Ramos (cell line): ENCODE data around the gene SUPT3H.

ENCODE experiments used
- in situ Hi-C: fragments of 300-500 bp; cut with MboI; formaldehyde crosslinking; loops from one replicate; pipeline ENCODE4 v1.14.3; 2022; ENCODE audit warnings: low sequenced_read_pairs; ENCODE audit not compliant: unreplicated experiment

Gene SUPT3H

DNA sequence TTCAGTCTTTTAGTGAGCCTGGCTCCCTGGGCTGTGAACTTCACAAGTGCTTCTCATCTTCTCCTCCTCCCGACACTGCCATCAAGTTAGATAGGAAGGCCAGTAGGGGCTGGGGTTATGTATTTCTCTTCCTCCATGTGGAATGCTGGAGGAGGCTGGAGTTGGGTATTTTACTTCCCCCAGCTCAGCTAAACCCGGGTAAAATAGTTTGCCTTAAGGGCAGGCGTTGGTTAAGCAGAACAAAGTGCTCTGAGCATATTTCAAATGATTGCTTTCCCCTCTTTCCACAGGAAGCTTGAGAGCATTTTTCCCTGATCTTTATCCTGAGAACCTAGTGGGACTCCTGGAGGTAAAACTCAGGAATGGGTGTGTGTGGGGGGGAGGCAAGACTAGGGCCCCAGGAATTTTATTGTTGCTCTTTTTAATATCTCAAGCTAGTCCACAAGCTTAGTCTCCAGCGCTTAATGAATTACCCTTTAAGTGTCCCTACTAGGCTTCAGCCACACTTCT is 16.9 kb upstream of the SUPT3H start:
- in situ Hi-C loops: no loop called here

DNA sequence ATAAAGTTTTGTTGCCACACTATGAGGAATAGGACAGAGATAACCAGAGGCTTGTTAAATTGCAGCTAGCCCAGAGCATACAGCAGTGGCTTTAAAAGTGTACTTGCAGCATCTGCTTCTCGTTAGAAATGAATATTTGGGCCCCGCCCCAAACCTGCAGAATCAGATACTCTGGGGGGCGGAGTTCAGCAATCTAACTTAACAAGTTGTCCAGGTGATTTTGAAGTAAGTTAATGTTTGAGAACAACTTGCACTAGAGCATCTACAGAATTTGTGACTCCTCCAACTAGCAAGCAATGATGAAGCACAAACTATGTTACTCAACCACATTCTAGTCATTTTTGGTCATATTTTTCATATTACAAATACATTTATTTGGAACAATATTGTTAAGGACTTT is 10.6 kb upstream of the SUPT3H start:
- in situ Hi-C loops: no loop called here

DNA sequence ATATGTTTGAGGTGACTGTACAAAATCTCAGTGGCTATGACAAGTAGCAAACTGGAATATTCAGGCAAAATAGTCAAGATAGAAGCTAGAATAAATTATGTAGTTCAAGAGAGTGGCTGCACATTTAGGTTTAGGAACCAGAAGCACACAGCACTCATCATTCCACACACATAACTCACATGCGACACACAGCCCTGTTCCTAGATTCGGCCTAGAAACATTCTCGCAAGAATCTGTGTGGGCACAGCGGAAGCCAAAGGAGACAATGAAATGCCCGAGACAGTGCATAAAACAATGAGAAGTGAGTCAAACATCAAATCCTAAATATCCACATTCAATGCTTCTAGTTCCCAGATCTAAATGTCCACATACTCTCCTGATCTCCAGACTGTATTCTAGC is 9.5 kb upstream of the SUPT3H start:
- in situ Hi-C loops: no loop called here

DNA sequence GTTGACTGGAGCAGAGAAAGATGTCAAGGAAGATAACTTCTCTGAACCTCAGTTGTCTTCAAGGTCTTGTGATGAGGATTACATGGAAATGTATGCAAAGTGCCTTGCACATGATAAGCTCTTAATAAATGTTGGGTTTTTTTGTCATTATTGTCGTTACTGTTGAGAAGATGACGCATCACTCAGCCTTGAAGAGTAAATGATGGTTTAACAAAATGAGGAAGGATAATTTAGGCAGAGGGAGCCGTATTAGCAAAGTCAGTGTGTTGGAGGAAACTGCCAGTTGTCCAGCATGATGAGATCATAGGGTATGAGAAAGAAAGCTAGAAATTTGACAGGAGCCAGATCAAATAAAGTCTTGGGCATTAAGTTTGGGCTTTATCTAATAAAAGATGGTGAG is 8.8 kb upstream of the SUPT3H start:
- in situ Hi-C loops: no loop called here

DNA sequence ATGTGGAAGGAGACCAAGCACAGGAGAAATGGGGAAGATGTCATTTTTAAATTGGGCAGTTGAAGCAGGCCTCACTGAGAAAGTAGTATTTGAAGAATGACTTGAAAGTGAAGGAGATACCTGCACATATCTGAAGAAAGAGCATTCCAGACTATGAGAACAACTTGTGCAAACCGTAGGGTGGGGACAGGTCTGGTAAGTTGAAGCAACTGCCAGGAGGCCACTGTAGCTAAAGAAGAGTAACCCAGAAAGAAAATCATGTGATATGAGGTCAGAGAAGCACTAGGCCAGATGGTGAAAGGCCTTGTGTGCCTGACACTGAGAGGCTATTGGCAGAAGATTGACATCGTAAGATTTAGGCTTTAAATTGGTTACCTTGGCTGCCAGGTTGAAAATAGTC is 4.7 kb upstream of the SUPT3H start:
- in situ Hi-C loops: no loop called here

DNA sequence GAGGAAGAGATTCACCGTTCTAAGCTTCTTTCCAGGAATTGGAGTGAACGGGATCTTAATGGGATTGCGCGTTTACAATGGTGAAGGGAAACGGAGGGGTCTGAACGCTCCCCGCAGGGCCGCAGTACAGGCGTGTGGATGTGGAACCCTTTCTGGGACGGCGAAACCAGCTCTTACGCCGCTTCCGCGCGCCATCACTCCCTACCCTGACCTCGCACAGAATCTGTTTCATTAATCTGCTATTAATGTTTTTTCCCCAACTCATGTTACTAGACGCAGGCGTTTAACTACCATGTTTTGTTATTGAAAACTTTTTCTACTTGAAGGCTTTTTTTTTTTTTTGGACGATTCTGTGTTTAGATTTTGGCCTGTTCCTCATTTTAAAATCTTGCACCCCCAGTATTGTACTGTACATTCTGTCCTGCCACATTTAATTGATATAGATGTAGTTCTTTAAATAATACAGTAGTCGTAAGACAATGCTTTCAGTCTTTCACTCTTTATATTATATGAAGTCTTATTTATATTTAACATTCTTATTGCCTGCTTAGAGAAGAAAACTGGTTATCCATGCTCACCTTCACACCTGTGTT is 696 bp upstream of the SUPT3H start:
- in situ Hi-C loops: no loop called here

DNA sequence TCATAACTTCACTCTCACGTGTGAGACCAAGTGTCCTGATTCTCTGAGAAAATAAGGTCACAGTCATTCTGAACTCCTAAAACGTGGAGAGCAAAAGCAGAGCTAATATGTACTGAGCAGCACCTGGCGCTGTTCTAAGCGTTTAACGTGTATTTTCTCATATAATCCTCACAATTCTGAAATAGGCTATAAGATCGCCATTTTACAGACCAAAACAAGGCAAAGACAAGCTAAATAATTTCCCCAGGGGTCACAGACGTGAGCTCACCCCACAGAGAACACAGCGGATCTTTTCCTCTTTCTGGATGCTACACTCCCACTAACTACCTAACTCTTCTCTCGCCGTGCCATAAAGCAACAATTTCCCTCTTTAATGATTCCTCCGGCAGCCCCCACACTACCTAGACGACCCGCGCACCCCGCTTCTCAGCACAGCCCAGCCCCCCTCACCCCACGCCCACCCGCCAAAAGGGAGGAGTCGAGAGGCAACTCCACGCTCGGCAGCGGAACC is 636 bp downstream of the SUPT3H start:
- in situ Hi-C loops: no loop called here

DNA sequence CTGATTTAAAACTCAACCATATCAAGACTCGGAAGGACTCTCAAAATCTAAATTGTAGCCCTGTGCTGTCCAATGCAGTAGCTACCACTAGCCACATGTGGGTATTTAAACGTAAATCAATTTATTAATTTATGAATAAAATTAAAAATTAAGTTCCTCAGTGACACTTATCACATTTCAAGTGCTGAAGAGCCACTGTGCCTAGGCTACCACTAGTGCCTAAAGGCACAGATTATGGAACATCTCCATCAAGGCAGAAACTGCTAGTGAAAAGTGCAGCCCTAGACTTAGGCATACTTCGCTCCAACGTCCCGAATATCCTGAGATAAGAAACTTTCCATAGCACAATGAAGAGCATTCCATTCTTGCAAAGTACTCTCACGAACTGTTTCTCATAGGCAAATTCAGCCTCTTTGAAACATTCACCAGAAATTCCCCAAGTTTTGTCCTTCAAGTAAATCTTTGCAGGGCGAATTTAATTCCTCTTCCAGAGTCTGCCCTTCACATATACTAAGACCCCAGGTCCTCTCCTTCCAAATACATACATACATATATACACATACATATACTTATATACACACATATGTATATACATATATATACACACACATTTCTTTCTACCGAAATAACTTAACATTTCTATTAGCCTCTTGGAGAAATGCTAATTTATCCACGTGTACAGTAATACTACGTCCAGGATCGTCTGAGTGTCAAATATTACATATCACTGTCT is 1.3 kb downstream of the SUPT3H start:
- in situ Hi-C loops: no loop called here

DNA sequence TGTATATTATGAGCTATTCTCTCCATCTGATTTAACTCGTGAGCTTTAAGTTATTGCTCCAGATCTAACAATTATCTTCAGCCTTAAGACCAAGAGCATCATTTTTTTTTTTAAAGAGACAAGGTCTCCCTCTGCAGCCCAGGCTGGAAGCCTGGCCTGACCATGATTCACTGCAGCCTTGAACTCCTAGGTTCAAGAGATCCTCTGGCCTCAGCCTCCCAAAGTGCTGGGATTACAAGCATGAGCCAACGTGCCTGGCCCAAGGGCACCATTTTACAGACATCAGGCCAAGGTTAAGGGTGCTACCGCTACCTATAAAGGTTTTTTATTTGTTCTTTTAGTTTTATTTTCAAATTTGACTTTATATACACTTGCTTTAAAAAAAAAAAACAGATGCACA is 2.3 kb downstream of the SUPT3H start:
- in situ Hi-C loops: no loop called here

DNA sequence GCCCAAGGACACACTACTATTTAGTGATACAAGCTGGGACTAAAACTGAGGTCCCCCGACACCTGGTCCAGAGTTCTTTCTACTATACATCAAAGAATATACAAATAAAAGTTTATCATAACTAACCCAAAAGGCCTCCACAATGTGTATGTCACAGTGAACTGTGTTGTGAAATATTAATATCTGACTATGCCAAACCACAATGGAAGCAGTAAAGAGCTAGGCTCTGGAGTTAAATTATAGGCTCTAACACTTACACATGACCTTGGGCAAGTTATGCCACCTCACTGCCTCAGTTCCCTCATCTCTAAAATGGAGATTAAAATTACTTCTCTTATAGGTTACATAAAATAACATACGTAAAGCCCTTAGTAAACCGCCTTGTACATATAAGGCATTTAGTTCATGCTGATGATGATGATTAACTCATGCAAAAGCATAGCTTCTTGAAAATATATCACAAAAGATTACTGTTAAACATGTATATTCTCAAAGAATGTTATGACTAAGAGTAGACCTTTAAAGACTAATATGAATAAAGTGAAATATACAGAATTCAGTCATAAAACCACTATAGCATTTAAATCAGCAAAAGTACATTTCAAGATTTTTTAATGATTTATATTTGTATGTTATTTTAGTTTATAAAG is 5.7 kb downstream of the SUPT3H start:
- in situ Hi-C loops: no loop called here

DNA sequence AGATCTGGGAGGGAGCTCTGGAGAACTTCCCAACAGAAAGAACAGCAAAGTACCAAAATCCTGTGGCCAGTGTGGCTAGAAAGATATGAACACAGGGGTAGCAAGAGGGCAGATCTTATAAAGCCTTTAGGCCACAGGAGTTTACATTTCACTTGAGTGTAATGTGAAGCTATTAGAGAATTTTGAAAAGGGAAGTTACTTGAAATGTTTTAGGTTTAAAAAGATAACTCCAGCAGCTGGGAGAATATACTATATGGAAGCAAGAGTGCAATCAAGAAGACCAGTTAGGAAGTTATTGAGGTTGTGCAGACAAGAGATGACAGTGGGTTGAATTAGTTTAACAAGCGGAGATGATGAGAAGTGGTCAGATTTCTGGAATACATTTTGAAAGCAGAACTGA is 7.9 kb downstream of the SUPT3H start:
- in situ Hi-C loops: no loop called here

DNA sequence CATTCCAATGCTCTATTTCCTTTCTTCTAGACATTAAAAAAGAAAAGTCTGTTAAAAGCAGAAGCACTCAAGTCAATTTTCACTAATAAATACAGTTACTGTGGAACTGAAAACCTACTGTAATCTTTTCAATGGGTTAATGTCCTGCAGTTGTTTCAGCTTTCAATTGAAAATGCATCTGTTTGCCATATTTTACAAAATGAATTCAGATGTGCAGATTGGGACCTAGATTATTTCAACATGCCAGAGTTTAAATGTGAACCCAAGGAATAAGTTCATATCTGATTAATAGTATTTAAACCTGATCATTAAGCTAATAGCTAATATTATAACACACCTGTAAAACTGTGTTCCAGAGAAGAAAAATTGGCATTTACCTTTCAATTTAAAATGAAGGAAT is 9.7 kb downstream of the SUPT3H start:
- in situ Hi-C loops: no loop called here

DNA sequence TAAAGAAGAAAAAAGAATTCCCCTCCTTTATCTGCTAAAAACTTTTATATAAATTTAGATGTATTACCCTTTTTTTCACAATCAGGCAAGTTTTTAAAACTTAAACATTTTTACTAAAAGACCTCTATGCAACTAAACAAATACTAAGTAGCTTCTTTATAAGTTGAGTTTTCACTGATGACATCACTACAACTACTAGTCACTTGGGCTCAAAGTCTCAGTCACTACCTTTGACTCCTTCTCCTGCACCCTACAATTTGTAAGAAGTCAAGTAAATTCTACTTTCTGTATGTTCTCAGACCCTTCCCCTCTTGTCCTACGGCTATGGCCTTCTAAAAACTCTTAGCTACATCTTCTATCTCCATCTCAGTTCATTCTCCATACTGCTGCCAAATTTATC is 11.2 kb downstream of the SUPT3H start:
- in situ Hi-C loops: no loop called here

DNA sequence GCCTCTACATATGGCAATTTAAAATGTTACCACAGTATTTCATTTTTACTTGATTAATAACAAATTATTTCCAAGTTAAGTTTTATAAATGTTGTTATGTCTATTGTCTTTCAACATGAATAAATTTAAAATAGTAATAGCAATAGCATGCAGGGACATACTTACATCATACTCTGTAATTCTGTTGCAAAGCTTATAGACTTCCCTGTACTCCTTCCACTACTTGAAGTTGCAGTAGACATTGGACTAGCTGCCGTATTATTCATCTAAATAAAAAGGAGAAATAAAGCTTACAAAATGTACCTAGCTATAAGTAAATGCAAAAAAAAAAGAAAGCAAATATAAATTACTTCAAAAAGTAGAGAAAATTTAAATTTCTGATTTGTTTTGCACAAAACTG is 12.7 kb downstream of the SUPT3H start:
- in situ Hi-C loops: no loop called here

DNA sequence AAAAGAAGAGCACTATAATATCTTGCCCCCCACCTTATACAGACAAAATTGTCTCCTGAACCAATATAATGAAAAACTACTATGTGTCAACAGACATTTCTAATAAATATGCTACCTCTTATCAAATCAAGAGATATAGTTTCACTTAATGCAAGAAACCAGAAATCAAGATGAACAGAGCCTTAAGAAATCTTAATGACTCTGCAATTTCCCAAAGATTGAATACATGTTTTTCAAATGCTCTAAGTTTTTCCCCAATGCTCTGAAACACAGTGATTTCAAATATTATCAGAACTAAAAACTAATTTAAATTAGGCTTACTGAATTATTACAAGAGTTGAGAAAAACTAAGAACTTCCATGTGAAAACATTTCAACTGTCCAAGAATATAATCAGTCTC is 13.3 kb downstream of the SUPT3H start:
- in situ Hi-C loops: no loop called here

DNA sequence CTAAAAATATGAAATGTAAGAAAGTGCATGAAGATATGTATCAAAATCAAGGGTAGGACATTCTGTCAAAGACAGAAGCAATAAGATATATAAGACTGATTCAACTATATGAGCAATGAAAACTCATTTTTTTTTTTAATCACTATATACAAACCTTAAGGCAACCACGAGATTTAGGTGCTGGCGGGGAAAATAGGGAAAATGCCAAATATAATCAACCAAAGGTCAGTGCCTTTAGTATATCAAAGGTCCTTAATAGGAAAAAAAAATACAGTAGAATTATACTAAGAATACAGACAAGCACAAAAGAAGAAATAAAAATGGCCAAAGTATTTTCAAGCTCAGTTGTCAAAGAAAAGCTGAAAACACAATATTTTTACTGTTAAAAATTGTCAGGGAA is 24.1 kb downstream of the SUPT3H start:
- in situ Hi-C loops: no loop called here

DNA sequence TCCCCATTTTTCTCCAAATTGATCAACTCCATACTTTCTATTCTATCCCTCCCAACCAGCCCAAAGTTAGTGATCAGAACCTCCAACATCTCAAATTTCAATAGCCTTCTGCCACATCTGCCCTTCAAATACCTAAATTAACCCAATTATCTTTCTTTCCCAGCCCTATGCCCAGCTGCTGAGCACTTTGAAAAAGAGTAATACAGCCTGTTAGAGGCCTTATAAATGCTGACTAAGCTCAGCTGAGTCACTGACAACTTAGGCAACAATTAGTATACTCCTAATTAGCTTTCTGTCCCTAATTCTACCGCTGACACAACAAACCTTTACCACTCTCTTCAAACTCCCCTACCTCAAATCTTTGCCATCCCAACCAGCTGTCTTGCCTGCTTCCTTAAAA is 26.1 kb downstream of the SUPT3H start:
- in situ Hi-C loops: no loop called here

DNA sequence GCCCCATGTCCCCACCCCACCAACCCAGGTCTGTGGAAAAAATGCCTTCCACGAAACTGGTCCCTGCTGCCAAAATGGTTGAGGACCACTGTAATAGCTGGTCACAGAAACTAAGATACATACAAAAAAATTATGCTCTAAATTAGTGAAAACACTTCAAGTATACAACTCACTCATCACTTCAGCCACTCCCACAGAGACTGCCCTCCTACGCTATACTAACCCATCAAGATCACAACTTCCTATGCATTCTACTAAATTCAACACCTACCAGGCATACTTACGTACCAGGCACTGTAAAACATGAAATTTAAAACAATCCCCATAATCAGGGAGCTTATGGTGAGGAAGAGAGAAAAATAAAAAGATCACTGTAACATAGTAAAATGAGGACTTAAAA is 26.7 kb downstream of the SUPT3H start:
- in situ Hi-C loops: no loop called here

DNA sequence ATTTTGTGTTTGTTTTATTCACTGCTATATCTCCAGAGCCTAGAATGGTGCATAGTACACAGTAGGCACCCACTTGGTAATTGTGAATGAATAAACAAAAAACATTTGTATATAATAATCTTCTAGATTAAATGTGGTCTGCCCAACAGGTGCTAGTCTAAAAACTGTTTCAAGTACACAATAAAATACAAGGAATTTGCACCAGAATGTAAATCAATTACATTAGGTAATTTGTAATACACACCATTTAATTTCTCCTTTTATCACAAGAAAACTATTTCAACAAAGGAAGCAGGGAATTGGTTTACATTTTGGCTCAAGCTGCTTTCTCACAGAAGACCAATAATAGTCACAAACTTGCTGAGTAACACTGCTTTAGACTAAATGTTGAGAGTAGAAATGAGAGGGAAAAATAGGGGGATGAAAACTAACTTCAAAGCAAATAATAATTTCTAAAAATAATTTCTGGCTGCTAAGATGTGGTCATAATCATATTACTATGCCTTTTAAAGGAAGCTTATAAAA is 27.5 kb downstream of the SUPT3H start:
- in situ Hi-C loops: no loop called here

DNA sequence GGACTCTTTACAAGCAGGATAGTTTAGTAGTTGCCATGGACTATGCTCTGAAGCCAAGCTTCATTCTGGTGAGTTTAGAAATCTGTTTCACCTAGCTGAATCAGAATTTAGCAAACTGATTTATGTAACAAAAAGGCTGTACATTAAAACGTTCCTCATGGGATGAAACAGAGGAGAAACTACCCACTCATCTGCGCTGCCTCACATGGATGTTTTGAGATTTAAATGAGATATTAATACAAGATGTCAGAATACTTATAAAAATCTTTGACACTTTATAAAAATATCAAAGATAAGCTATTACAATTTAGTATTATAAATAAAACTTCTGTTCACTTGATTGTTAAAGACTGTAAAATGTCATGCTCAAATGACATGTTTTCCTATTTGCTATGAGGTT is 32.8 kb downstream of the SUPT3H start:
- in situ Hi-C loops: no loop called here

DNA sequence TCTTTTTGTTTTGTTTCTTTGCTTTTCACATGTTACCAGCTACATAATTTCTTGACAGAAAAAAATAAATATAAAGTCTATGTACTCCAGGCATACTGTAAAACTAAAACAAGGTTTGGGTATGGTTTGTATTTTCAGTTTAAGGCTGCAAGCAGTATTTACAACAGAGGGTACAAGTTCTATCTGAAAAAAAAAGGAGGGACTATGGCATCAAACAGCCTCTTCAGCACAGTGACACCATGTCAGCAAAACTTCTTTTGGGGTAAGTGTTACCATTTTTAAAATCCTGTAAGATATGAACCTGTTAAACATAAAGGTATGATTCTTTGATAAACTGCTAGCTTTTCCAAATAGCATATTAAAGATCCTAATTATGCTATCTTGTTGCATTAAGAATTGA is 49.2 kb downstream of the SUPT3H start:
- in situ Hi-C loops: no loop called here
